ENCODE results near the gene AMHR2. TPM values are rescaled to one million over a fixed set of nuclear protein-coding genes. Genes with fewer than 3 reads are reported as not detected.
A peak's percentile ranks its signal among the peaks of the same experiment; 100 is the strongest.
"Not testable (repeated sequence)": the region's sequence is repeated elsewhere in the genome, so short reads cannot be mapped to it uniquely, and the experiment has no call there.

AMHR2 gene
- total RNA-seq, 1 experiment from 2014 or later, result not detected

GRCh38 chr12:53381731-53382630 lies 41.7 kb upstream of the AMHR2 start:
- Mint-ChIP-seq H3K4me1 (ENCODE audit: low read depth, unreplicated experiment) (peaks cover 24% of the 10 kb centered on the region), H3K27me3 (ENCODE audit: unreplicated experiment) (no peaks in the 10 kb centered on the region), H3K36me3 (ENCODE audit: insufficient read depth, unreplicated experiment) (peaks cover 54% of the 10 kb centered on the region), H3K9me3 (ENCODE audit: low read depth, unreplicated experiment) (no peaks in the 10 kb centered on the region), H3K4me3 (ENCODE audit: low read depth, unreplicated experiment) (no peak overlapping the region), H3K27ac (ENCODE audit: unreplicated experiment) (peak overlapping the region; percentile 76)
- intact Hi-C loops (cut with micrococcal nuclease; ENCODE audit: unreplicated experiment), result loop anchor here (2.0 kb wide), 1 partner anchor 29 kb away; no protein-coding TSS in a partner anchor
- TF ChIP-seq, protein P1, sequence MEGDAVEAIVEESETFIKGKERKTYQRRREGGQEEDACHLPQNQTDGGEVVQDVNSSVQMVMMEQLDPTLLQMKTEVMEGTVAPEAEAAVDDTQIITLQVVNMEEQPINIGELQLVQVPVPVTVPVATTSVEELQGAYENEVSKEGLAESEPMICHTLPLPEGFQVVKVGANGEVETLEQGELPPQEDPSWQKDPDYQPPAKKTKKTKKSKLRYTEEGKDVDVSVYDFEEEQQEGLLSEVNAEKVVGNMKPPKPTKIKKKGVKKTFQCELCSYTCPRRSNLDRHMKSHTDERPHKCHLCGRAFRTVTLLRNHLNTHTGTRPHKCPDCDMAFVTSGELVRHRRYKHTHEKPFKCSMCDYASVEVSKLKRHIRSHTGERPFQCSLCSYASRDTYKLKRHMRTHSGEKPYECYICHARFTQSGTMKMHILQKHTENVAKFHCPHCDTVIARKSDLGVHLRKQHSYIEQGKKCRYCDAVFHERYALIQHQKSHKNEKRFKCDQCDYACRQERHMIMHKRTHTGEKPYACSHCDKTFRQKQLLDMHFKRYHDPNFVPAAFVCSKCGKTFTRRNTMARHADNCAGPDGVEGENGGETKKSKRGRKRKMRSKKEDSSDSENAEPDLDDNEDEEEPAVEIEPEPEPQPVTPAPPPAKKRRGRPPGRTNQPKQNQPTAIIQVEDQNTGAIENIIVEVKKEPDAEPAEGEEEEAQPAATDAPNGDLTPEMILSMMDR (IDR thresholded peaks at IDR 0.05; ENCODE audit: unreplicated experiment), result no peak
- CTCF ChIA-PET, result interaction anchor here (0.5 to 2.2 kb wide), 3 partner anchors 29 to 627 kb away, joined by 6 to 19 read pairs (median 7); partner anchors contain the start of gene HOXC8
- DNase-seq, result peak; percentile 49
- BruUV-seq (replicated peaks), result TSS peak; percentile 42

DNA sequence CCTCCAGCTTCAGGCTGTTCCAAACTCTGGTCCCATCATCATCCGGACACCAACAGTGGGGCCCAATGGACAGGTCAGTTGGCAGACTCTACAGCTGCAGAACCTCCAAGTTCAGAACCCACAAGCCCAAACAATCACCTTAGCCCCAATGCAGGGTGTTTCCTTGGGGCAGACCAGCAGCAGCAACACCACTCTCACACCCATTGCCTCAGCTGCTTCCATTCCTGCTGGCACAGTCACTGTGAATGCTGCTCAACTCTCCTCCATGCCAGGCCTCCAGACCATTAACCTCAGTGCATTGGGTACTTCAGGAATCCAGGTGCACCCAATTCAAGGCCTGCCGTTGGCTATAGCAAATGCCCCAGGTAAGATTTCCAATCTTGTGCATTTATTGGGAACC lies 40.4 kb upstream of the AMHR2 start:
- Mint-ChIP-seq H3K4me3 (ENCODE audit: low read depth, unreplicated experiment) (peak overlapping the region; percentile 57), H3K27me3 (ENCODE audit: unreplicated experiment) (no peaks in the 10 kb centered on the region), H3K9me3 (ENCODE audit: low read depth, unreplicated experiment) (no peaks in the 10 kb centered on the region), H3K27ac (ENCODE audit: unreplicated experiment) (no peak overlapping the region), H3K4me1 (ENCODE audit: low read depth, unreplicated experiment) (peaks cover 29% of the 10 kb centered on the region), H3K36me3 (ENCODE audit: insufficient read depth, unreplicated experiment) (peaks cover 54% of the 10 kb centered on the region)
- CTCF ChIA-PET, result no interaction called here
- intact Hi-C loops (cut with micrococcal nuclease; ENCODE audit: unreplicated experiment), result no loop called here
- BruUV-seq (replicated peaks), result no TSS peak
- TF ChIP-seq, protein P1 (IDR thresholded peaks at IDR 0.05; ENCODE audit: unreplicated experiment), result no peak
- no peak for DNase-seq

GRCh38 chr12:53386381-53386780 lies 37.3 kb upstream of the AMHR2 start:
- intact Hi-C loops (cut with micrococcal nuclease; ENCODE audit: unreplicated experiment); H3K27me3 Mint-ChIP-seq (ENCODE audit: unreplicated experiment); DNase-seq; BruUV-seq (replicated peaks); H3K9me3 Mint-ChIP-seq (ENCODE audit: low read depth, unreplicated experiment); H3K27ac Mint-ChIP-seq (ENCODE audit: unreplicated experiment): not testable (repeated sequence)
- Mint-ChIP-seq H3K36me3 (ENCODE audit: insufficient read depth, unreplicated experiment) (peaks cover 55% of the 10 kb centered on the region), H3K4me3 (ENCODE audit: low read depth, unreplicated experiment) (peak overlapping the region; percentile 47), H3K4me1 (ENCODE audit: low read depth, unreplicated experiment) (peaks cover 27% of the 10 kb centered on the region)
- CTCF ChIA-PET, result interaction anchor here (0.6 to 0.7 kb wide), 2 partner anchors 33 to 38 kb away, joined by 4 to 6 read pairs; no protein-coding TSS in a partner anchor

- H3K36me3 Mint-ChIP-seq (ENCODE audit: insufficient read depth, unreplicated experiment), result peaks cover 42% of the 10 kb centered on the region
- H3K27me3 Mint-ChIP-seq (ENCODE audit: unreplicated experiment), result no peaks in the 10 kb centered on the region
- H3K9me3 Mint-ChIP-seq (ENCODE audit: low read depth, unreplicated experiment), result no peaks in the 10 kb centered on the region
- no peak overlapping the region for H3K27ac Mint-ChIP-seq (ENCODE audit: unreplicated experiment)
- H3K4me3 Mint-ChIP-seq (ENCODE audit: low read depth, unreplicated experiment), result no peak overlapping the region
- intact Hi-C loops (cut with micrococcal nuclease; ENCODE audit: unreplicated experiment), result no loop called here
- CTCF ChIA-PET, result no interaction called here
- H3K4me1 Mint-ChIP-seq (ENCODE audit: low read depth, unreplicated experiment), result peaks cover 17% of the 10 kb centered on the region
- TF ChIP-seq, protein P1 (IDR thresholded peaks at IDR 0.05; ENCODE audit: unreplicated experiment), result no peak
- DNase-seq, result no peak
- no TSS peak for BruUV-seq (replicated peaks)
These were observed 34.7 kb upstream of the AMHR2 start for GRCh38 chr12:53388932-53389331.

DNA sequence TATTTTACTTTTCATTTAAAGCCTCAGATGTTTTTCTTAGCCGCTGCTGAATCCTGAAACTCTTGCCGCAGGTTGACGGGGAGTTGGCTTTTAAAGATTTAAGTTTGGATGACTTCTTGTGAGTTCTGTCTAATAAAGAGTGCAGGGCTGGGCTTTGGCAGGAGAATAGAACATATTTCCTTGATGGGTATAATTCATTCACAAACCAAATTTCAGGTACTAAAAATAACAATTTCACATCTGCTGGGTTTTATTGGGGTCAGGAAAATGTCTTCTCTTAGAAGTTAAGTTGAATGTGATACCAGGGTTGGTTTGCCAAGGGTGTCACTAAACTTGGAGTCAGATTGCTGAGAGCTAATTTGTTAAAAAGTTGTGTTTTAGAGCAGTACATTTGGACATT lies 34.0 kb upstream of the AMHR2 start:
- H3K27ac Mint-ChIP-seq (ENCODE audit: unreplicated experiment), result no peak overlapping the region
- H3K36me3 Mint-ChIP-seq (ENCODE audit: insufficient read depth, unreplicated experiment), result peaks cover 34% of the 10 kb centered on the region
- TF ChIP-seq, protein P1 (IDR thresholded peaks at IDR 0.05; ENCODE audit: unreplicated experiment), result no peak
- DNase-seq, result no peak
- intact Hi-C loops (cut with micrococcal nuclease; ENCODE audit: unreplicated experiment), result no loop called here
- no peaks in the 10 kb centered on the region for H3K27me3 Mint-ChIP-seq (ENCODE audit: unreplicated experiment)
- CTCF ChIA-PET, result no interaction called here
- BruUV-seq (replicated peaks), result no TSS peak
- H3K4me3 Mint-ChIP-seq (ENCODE audit: low read depth, unreplicated experiment), result no peak overlapping the region
- H3K9me3 Mint-ChIP-seq (ENCODE audit: low read depth, unreplicated experiment), result no peaks in the 10 kb centered on the region
- peaks cover 17% of the 10 kb centered on the region for H3K4me1 Mint-ChIP-seq (ENCODE audit: low read depth, unreplicated experiment)

Measured in Calu3 (cell line).